ENCODE data around the gene MYBPC3.

MYBPC3 gene

GRCh38 chr11:47383071-47383470 lies 30.6 kb upstream of the MYBPC3 start:
- DNase-seq: no peak

- DNase-seq: no peak
Measured at GRCh38 chr11:47380078-47380477, 27.6 kb upstream of the MYBPC3 start.

- no peak for DNase-seq
Measured at GRCh38 chr11:47379317-47379716, 26.8 kb upstream of the MYBPC3 start.

GRCh38 chr11:47378836-47379170 lies 26.3 kb upstream of the MYBPC3 start:
- no peak for DNase-seq

GRCh38 chr11:47378010-47378835 lies 25.7 kb upstream of the MYBPC3 start, which contains the start of gene SPI1:
SPI1 (minus strand) TSS chr11:47378547; CDS start chr11:47378353, 194 bp downstream.
- no peak for DNase-seq

- DNase-seq: no peak
Measured at GRCh38 chr11:47377571-47378009, 25.1 kb upstream of the MYBPC3 start.

- DNase-seq: no peak
Measured at GRCh38 chr11:47376525-47377371, 24.2 kb upstream of the MYBPC3 start.

- DNase-seq: no peak
Measured at GRCh38 chr11:47376107-47376524, 23.6 kb upstream of the MYBPC3 start.

- DNase-seq: no peak
Measured at GRCh38 chr11:47375546-47376085, 23.1 kb upstream of the MYBPC3 start.

GRCh38 chr11:47375020-47375419 lies 22.5 kb upstream of the MYBPC3 start:
- no peak for DNase-seq

GRCh38 chr11:47374720-47375019 lies 22.2 kb upstream of the MYBPC3 start:
- no peak for DNase-seq

- DNase-seq: peak; percentile 89
Measured at GRCh38 chr11:47373876-47374719, 21.6 kb upstream of the MYBPC3 start.

- no peak for DNase-seq
Measured at GRCh38 chr11:47372422-47372821, 19.9 kb upstream of the MYBPC3 start.

GRCh38 chr11:47369676-47370075 lies 17.2 kb upstream of the MYBPC3 start:
- DNase-seq: no peak

- no peak for DNase-seq
Measured at GRCh38 chr11:47366020-47366490, 13.6 kb upstream of the MYBPC3 start.

- no peak for DNase-seq
Measured at GRCh38 chr11:47361419-47361818, 8.9 kb upstream of the MYBPC3 start.

GRCh38 chr11:47360341-47360740 lies 7.8 kb upstream of the MYBPC3 start:
- no peak for DNase-seq

- peak; percentile 44 for DNase-seq
Measured at GRCh38 chr11:47359586-47359985, 7.1 kb upstream of the MYBPC3 start.

- no peak for DNase-seq
Measured at GRCh38 chr11:47359162-47359561, 6.7 kb upstream of the MYBPC3 start.

GRCh38 chr11:47358731-47359051 lies 6.2 kb upstream of the MYBPC3 start:
- no peak for DNase-seq

- DNase-seq: no peak
Measured at GRCh38 chr11:47357985-47358730, 5.7 kb upstream of the MYBPC3 start.

GRCh38 chr11:47356998-47357329 lies 4.5 kb upstream of the MYBPC3 start:
- no peak for DNase-seq

Data from activated CD4-positive, alpha-beta T cell treated with anti-CD3 and anti-CD28 coated beads, Interleukin-2, Interleukin-6, amounts not matched to agents 100 ng/mL and 50 ng/mL, durations not matched to agents 16 hours and 8 hours (primary cell).